Stimulated activated CD4-positive, alpha-beta T cell treated with anti-CD3 and anti-CD28 coated beads, TNF-alpha, amount 100 ng/mL, for 24 hours (primary cell): ENCODE results near the gene TCF25.
"Not testable (repeated sequence)": the region's sequence is repeated elsewhere in the genome, so short reads cannot be mapped to it uniquely, and the experiment has no call there.

Experiments
- DNase-seq, 3 experiments: peaks; one replicate each; pipeline ENCODE4 v3.0.0-alpha.2; 2020; ENCODE audit warnings: low read depth in 3 of 3

Gene TCF25

DNA sequence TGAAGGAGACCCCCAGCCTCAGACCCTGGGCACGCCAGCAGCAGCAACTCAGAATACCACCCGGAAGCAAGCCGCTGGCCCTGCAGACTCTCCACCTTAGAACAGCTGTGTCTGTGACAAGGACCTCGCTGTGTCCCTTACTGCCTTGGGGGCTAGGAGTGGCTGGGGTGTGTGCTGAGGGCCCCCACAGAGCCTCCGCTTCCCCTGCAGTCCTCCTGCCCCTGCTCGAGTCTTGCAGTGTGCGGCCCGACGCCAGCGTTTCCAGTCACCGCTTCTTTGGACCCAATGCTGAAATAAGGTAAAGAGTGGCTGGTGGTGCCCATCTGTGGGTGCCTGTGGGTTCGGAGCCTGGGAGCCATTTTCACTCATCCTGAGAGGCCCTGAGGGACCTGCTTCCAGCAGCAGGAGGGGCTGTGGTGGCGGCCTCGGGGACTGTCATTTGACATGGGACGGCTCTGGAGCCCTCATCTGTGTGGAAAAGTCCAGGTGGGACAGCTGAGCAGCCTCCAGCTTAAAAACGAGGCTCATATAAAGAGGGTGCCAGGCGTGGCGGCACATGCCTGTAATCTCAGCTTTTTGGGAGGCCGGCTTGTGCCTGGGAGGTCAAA, 30.6 kb downstream of the TCF25 start:
- DNase-seq = no peak

DNA sequence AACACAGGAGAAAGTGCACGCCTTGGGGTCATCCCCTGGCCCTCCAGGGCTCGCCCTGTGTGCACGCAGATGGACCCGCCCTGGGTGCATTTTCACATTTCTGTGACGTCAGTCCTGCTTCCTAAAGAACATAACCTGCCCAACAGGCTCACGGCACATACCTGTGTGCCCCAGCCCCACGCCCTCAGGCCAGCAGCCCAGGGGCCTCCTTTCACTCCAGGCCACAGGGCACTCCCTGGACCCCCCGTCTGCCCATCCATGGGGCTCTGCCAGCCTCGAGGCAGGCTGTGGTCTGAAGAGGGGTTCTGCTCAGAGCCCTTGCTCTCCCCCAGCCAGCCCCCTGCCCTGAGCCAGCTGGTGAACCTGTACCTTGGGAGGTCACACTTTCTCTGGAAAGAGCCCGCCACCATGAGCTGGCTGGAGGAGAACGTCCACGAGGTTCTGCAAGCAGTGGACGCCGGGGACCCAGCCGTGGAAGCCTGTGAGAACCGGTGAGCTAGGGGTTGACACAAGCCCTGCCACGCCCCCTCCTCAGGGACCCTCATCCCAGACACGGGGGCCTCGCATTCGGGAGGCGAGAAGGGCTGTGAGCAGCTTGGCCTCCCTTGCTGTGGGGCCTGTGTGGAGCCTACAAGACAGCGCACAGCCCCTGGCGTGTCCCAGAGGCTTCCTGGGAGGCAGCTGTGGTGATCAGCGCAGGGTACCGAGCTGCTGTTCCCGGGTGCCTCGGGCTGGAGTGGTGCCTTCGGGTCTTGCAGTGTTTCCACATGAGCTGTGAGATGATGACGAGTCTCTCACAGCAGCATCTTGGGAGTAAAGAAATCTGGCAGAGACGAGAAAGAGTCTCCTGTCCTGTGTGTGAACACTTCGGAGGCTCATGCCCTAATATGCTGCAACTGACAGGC, 31.5 kb downstream of the TCF25 start:
- no peak for DNase-seq

DNA sequence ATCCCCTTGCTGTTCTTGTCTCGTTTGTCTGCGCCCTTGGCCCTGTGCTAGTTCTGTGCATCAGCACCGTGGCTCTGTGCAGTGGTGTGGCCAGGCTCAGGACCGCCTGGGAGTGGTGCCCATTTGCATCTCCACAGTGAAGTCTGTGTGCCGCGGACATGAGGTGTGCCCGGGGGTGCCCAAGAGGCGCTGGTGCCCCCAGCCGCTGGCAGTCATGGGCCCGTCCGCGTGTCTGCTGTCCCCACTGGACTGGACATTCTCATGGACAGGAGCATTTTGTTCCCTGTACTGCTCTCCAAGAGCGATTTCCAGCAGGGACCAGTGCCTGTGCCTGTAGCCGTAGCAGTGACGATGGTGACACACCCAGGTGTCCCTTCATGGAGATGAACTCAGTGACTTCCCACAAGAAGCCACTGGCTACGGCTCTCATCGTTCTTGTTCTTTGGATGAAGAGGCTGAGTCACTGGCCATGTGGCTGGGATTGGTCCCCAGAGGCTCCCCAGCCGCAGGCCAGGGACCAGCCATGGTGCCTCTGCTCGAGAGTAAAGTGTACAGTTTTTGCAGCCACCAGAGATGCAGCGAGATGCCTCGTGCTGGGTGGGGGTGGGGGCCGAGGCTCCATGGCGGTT, 32.2 kb downstream of the TCF25 start:
- no peak for DNase-seq

DNA sequence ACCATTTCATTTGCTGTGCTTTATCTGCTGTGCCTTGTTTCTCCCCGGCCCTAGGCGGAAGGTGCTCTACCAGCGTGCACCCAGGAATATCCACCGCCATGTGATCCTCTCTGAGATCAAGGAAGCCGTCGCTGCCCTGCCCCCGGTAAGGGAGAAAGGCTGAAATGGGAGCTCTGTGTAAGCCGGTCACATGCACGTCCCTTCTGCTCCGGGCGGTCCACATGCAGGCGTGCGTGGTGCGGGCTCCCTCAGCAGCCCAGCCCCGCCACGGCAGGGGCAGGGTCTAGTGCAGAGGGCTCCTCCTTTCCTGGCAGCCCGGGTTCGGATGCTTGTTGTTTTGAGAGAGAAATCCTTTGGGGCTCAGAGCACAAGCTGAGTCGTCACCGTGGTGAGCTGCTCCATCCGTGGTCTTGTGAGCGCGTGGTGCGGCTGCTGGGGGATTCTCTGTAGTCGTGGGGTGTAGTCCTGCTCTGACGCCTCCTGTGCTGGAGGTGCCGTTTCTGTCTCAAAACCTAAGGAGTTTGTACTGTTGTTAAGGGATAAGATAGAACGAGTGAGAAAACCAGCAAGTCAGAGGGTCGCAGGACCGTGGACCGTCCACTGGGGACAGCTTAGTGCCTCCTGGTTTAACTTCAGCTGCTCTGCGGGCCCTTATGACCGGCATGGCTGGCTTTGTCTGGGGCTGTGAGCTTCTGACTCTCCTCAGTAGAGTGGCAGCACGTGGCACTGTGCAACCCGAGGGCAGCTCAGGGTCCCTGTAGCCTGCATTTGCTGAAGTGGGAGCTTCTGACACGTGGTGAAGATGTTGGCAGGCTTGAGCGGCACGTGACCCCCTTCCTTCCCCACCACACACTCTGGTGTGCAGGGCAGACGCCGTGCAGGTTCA, 33.0 kb downstream of the TCF25 start:
- no peak for DNase-seq

DNA sequence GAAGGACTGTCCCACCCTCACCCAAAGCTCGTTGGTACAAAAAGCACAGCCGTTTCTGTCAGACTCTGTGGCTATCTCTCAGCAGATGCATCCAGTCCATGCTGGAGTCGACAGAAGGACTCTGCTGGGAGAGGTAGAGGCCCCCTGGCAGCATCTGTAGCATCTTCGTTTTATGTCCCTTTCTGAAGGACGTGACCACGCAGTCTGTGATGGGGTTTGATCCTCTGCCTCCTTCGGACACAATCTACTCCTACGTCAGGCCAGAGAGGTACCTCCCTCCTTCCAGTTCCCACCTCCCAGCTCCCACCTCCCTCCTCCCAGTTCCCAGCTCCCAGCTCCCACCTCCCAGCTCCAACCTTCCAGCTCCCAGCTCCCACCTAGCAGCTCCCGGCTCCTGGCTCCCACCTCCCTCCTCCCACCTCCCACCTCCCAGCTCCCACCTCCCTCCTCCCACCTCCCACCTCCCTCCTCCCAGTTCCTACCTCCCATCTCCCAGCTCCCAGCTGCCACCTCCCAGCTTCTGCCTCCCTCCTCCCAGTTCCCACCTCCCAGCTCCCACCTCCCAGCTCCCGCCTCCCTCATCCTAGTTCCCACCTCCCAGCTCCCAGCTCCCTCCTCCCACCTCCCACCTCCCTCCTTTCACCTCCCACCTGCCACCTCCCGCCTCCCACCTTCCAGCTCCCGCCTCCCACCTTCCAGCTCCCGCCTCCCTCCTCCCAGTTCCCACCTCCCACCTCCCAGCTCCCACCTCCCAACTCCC, 33.8 kb downstream of the TCF25 start:
- DNase-seq = no peak

DNA sequence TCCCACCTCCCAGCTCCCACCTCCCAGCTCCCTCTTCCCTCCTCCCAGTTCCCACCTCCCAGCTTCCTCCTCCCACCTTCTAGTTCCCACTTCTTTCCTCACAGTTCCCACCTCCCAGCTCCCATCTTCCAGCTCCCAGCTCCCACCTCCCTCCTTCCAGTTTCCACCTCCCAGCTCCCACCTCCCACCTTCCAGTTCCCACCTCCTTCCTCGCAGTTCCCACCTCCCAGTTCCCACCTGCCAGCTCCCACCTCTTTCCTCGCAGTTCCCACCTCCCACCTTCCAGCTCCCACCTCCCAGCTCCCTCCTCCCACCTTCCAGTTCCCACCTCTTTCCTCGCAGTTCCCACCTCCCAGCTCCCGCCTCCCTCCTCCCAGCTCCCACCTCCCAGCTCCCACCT, 34.8 kb downstream of the TCF25 start:
- no peak for DNase-seq

DNA sequence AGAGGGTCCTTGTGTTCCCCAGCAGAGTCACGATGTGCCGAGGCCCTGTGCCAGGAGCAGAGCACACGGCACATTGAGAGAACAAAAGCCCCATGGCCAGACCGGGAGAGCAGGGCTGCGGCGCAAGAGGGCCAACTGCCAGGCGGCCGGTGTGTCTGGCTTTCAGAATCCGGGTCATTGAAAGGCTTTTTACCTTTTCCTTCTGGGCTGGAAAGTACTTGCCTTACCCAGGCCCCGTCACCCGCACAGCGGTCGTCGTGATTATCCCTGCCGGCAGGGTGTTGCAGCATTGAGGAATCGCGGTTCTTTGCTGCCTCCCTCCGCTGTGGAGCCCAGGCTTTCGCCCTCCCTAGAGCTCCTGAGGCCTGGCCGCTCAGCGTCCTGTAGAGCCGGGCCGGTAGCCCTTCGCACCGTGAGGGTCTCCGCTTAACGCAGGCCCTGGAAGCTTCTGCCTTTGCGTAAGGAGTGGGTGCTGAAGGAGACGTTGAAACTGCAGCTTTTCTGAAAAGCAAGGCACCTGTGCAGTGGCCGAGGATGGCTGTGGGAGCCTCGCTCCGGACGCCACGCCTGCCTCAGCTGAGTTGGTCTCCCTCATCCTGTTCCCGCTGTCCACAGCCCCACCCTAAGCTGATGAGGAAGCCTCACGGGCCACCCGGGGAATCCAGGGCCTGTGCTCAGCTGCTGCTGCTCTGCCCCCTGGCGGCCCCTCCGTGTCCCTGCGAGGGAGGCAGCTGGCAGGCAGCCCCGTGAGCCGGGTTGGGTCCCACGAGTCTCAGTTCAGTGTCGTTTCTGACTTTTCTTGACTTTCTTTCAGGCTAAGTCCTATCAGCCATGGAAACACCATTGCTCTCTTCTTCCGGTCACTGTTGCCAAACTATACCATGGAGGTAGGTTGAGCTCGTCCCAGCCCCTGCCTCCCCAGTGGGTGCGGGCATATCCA, 36.7 kb downstream of the TCF25 start:
- DNase-seq = peak; percentile 40 to 71 (median 54)

DNA sequence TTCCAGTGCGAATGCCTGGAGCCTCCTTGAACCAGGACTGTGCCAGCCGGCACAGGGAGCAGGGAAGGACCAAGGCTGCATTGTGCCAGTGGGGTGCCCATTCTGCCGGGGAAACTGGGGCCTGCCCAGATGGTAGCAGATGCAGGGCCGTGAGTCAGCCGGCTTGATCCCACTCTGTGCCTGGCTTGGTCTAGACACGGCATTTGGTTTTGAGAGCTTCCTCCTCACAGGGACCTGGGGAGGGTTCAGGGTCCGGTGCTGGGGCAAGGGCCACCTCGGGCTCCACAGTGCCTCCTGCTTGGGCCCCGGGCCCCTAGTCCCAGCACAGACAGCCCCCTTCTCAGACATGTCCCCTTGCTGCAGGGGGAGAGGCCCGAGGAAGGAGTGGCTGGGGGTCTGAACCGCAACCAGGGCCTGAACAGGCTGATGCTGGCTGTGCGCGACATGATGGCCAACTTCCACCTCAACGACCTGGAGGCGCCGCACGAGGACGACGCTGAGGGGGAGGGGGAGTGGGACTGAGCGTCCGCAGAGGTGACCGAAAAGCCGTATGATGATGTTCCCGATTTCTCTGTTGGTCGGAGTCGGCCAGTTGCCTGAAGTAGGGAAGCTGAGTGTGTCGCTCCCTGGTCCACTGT, 37.4 kb downstream of the TCF25 start:
- no peak for DNase-seq

DNA sequence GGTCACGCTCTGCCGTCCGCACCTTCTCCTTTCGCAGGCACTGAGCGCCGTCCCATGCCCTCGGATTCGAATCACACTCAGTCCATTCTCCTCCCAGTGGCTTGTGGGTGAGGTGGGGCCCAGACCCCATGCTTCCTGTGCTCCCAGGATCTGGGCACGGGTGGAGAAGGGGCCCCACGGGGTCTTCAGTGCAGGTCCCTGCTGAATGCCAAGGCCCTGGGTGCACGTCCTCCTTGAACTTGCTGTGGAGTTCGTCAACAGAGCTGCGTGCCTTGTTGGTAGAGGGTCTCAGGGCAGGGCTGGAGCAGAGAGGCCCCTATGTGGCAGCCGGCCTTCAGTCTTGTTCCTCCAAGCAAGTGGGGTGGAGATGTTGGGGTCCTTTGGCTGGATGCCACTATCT, 38.0 kb downstream of the TCF25 start:
- DNase-seq = no peak

DNA sequence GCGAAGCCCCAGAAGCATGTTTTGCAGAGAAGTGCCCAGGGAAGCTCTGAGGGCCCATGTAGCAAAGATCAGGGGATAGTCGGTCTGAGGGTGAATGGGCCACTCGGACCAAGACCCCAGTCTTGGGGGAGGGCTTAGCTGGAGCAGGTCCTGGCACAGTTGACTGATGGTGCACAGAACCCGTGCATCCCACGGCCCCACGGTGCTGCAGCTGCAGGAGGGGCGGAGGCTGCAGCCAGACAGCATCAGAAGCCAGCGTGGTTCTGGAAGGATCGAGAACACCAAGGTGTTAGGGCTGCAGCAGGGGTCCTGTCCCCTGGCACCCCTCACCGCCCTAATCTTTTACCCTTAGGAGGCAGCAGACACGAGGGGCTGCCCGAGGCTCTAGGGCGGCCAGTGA, 38.8 kb downstream of the TCF25 start:
- DNase-seq = no peak

DNA sequence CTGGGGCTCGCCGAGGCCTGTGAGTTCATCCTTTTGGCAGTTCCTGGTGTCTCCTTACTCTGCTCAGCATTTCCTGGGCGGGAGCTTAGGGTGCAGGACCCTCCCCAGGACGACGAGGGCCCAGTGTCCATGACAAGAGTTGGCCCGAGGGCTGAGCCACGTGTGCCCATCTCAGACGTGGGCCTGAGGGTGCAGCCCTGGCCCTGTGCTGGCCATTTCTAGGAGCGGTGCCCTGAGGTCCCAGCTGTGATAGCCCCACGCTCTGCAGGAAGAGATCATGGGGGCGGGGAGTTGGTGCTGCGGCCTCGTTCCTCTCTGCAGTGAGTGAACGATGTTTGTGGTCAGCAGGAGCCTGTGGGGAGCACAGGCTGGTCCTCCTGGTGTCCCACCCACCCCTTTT, 39.2 kb downstream of the TCF25 start:
- DNase-seq = no peak

DNA sequence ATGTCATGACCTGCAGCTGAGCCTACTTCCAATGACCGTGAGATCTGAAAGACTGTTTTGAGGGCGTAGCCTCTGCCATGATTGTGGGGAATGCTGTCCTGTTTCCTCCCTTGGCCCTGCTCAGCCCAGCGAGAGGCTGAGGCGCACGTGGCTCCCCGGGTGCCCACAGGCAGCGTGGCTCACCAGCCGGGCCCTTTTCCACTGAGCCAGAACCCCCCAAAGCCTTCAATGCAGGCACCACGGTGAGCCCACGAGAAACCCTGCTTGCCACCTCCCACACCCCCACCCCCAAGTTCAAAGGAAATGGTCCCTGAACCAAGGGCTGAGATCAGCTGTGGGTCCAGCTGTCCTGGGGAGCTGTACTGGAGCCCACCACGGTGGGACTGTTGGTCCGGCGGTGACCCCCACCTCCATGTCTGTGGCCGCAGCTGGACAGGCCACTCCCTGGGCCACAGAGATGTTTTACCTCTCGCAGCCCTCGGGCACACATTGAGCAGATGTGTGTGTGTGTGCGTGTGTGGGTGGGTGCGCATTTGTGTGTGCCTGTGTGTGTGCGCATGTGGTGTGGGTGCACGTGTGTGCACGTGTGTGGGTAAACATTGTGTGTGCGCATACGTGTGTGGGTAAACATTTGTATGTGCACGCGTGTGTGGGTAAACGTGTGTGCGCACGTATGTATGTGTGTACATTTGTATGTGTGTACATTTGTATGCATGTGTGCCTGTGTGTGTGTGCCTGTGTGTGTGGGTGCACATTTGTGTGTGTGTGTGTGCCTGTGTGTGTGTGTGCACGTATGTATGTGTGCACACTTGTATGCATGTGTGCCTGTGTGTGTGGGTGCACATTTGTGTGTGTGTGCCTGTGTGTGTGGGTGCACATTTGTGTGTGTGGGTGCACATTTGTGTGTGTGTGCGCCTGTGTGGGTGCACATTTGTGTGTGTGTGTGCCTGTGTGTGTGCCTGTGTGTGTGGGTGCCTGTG, 40.3 kb downstream of the TCF25 start:
- no peak for DNase-seq

DNA sequence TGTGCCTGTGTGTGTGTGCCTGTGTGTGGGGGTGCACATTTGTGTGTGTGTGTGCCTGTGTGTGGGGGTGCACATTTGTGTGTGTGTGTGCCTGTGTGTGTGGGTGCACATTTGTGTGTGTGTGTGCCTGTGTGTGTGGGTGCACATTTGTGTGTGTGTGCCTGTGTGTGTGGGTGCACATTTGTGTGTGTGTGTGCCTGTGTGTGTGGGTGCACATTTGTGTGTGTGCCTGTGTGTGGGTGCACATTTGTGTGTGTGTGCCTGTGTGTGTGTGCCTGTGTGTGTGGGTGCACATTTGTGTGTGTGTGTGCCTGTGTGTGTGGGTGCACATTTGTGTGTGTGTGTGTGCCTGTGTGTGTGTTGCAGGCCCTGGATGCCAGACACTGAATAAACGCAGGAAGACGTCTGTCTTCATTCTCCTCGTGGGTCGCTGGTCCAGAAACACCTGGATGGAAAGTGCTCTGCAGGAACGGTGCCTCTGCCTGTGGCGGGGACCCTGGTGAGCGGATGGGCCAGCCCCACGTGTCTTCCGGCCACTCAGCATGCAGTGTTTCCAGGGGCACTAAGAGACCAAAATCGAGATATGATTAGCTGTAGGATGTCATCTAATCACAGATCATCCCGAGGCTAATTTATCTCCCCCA, 41.4 kb downstream of the TCF25 start:
- DNase-seq = not testable (repeated sequence)

DNA sequence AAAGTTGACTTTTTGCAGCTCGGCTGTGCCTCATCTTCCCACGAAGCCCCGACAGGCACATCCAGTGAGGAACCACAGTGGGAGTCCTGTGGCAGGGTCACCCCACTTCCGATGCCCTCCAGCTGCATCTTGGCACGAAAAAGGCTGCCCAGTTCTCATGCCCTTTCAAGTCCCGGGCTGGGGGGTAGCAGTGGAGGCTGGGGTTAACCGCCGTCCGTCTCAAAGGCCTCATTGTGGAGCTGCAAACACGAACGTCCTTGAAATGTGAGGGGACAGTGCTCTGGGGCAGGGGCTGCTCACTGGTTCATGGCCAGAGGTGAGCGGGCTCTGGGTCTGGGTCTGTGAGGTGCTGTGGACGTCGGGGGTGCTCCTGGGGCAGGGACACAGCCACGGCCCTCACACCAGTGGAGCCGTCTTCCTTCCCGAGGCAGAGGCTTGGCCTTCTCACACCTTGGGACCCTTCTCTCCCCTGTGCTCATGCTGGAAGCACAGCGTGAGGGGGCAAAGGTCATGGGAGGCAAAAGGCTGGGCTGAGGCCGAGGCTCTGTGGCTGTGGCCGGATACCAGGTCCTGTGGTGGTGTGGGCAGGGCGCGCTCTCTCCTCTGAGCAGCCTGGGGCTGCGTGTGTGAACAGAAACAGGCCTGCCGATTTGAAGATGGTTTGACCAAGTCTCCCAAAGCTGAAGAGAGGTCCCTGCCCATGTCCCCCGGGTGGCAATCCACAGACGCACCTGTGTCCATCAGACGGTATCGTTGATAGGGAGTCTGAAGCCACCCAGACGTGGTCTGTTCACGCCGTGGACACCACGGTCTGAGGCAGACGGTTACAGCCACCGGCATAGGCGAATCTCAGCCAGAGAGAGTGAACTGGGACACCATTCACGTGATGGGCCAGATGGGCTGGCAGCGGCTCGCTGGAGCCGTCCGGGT, 42.2 kb downstream of the TCF25 start:
- no peak for DNase-seq

DNA sequence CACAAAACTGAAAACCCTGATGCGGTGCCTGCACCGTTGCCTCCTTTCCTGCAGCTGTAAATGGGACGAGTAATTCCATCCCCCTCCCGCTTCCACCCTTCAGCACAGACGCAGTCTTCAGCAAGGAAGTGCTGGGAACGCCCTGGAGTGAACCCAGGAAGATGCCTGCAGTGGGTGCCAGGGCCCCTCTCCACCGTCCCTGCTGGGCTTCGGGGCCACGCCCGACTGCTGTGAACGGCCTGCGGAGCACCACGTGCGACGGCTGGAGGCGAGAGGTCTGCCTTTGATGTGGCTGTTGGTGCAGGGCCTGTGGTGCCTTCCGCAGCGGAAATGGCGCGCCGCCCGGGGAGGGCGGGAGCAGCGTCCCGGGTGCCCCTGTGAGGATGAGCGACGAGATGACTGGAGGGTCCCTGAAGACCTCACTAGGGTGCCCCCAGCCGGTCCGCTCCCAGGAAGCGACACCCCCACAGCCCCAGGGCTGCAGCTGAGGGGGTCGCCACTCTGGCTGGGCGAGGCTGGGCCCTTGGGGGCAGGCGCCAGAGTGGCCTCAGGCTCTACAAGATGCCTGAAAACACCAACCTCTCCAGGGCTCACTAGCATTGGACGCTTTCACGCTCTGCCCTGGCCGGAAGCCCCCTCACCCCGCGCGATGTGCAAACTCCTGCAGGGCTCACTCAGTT, 44.5 kb downstream of the TCF25 start:
- peak; percentile 49 to 76 (median 52) for DNase-seq
